ENCODE results near the gene CHRNE. TPM values are rescaled to one million over a fixed set of nuclear protein-coding genes. Genes with fewer than 3 reads are reported as not detected.

Gene CHRNE
- total RNA-seq, result 0.33 and 2.8 TPM in 2 replicates

DNA sequence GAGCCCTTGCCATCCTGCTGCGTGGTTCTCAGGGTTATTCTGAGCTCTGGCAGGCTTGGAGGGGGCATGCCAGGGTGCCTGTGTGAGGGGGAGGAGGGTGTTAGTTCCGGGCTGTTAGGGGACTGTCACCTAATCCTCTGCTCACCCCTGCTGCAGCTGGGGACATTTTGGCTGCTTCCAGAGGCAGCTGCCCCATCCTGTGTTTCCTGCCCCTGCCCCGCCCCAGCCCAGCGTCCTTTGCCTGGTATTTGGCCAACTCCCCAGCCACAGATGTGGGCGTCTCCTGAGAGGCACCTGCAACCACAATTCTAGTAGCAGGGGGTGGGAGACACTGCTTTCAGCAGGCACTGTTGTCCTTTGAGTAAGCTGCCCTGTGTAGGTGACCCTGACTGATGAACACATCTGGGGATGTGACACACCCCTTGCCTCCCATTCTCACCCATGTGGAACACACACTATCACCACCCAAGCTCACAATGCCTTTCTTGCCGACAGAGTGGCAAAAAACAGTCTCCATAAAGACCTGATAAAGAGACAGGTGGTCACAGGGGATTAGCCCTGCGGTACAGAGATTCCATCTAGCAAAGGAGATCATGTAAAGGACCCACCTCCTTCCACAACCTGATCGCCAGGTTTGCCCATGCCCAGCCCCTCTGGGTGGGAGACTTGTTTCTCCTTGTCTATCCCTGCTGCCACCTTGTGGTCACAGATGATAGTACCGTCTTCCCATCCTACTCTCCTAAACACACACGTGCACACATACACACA lies at the start of gene CHRNE:
TSS of gene CHRNE (minus strand) at position 48 of the 768 bp plus-strand sequence. CDS start at position 13, 35 bp downstream.

DNA sequence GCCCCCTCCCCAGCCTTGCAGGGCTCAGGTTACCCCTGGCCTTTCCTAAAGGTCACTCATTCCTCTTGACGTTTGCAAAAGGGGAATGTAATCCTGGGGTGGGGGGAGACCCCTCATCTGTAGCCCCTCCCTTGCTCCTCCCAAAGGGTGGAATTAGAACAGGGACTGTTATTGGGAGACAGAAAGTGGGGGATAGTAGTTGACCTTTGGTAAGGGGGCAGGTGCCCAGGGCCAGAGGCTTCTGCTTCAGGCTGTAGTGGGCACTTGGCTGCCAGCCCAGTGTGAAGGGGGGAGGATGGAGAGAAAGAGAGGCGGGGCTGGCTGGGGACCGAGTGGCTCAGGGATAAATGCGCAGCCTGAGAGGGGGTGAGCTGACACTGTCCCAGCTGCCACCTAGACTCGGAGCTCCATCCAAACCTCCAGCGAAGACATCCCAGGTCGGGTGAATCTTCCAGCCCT lies 47.9 kb upstream of the CHRNE start, which contains the start of gene ENO3:
TSS of gene ENO3 (plus strand) at position 374 of the 459 bp plus-strand sequence. CDS start 711 bp downstream, outside the sequence.

DNA sequence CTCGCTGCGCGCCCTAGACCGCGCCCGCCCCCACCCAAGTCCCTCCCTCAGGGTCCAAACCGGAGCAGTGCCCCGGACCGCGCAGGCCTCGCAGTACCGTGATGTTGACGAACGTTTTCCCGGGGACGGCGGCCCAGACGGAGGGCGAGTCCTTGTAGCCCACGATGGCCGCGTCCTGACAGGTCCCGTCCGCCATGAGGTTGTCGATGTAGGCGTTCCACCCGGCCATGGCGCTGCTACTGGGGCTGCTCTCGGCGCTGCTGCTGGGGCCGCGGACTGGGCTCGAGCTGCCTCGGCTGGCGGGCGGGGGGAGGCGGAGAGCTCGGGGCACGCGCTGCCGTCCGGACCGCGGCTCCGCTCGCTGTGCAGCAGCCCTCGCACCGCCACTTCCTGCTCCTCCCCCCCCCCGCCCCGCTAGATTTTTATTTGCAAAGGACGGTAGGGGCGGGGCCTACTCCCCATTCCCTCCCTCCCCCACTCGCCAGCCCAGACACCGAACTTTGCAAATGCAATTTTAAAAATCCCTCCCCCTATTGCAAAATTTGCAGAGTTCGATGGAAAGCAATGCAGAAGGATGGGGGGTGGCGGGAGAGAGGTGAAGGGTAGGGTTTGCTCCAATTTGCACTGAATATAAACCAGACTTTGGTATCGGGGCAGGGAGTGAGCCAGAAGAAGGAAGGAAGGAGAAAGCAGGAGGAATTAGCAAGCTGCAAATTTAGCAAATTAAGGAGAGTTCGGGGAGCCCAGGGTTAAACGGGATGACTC lies 45.5 kb upstream of the CHRNE start, which contains the start of gene PFN1:
TSS of gene PFN1 (minus strand) at position 365 of the 765 bp plus-strand sequence. CDS start at position 229, 136 bp downstream.

DNA sequence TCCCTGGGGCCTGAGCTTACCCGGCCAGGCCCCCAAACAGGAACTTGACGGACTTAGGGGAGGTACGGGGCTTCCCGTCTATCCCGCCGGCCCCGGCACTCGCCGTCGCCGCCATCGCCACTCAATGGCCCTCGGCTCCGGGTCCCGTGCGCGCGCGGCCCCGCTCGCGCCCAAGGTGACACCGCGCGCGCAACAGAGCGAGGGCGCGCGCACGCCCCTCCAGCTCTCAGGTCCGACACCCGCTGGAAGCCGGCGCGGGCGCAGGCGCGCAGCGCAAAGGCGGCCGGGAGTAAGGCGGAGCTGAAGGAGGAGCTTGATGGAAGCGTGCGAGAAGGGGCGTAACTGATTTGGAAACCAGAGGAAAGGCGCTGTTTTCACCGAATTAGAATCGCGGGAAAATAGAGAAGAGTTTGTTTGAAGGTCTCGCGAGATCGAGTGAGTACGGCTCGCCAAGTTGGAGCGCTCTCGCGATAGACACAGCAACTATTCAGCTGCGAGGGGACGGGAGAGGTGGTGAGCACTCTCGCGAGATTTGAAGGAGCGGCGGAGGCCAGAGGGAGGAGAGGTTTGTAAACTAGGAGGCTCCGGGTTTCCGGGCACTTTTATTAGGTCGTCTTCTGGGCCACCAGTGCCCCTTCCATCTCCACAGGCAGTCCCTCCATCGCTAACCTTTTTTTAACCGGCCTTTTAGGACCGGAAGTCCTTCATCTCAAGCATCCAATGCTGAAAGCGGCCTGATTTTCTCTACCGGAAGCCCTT lies 37.1 kb upstream of the CHRNE start, which contains the start of the genes RNF167 and SLC25A11:
TSS of gene RNF167 (plus strand) at position 473 of the 759 bp plus-strand sequence. CDS start 642 bp downstream, outside the sequence.
TSS of gene SLC25A11 (minus strand) at position 251 of the 759 bp plus-strand sequence. CDS start at position 115, 136 bp downstream.

DNA sequence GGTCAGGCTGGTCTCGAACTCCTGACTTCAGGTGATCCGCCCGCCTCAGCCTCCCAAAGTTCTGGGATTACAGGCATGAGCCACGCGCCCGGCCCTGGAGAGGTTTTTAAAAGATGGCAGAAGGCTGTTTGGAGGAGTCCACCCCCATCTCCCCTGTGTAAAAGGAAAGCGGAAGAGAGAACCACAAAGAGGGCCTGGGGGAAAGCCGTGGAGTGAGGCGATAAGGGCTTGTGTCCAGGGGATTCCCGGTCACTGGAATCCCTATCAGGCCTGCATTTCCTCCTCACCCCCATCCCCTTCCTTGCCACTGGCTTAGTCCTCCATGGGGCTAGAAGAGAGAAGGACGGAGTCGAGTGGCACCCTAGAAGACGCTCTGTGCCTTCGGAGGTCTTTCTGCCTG lies 29.1 kb upstream of the CHRNE start, which contains the start of gene GP1BA:
TSS of gene GP1BA (plus strand) at position 315 of the 400 bp plus-strand sequence. CDS start 328 bp downstream, outside the sequence.

DNA sequence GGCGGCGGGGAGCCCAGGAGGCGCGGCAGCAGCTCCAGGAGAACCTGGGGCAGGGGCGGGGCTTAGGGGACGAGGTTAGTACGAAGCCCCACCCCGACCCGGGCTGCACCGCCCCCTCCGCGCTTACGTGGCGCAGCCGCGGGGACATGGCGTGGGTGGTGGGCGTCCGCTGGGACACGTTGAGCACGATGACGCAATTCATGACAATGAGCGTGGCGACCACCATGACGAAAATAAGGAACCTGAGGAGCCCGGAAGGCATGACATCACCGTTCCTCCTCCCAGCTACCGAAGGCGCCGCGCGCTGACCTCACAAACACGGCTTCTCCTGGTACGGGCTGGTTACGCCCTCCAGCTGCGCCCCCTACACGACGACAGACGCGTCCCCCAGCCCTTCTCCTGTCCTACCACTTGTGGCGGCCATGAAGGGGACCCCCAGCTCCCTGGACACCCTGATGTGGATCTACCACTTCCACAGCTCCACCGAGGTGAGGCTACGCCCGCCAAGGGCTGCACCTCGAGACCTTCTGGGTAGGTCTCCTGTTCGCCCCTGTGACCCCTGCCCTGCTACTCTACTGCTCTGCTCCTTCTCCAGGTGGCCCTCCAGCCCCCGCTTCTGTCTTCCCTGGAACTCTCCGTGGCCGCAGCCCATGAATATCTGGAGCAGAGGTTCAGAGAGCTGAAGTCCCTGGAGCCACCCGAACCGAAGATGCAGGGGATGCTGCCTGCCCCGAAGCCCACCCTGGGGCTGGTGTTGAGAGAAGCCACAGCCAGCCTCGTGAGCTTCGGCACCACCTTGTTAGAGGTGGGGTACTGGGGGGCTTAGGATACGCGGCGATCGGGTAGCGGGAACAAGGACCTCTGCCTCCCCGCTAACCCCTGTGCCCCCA lies 3.3 kb downstream of the CHRNE start, which contains the start of gene C17orf107:
TSS of gene C17orf107 (plus strand) at position 196 of the 890 bp plus-strand sequence. CDS start at position 423, 227 bp downstream.

Other genes starting within 250 kb of the CHRNE start
- gene PELP1, start 199.0 kb downstream of the CHRNE start, total RNA-seq, result 61.6 and 68.2 TPM in 2 replicates
- gene ARRB2, start 192.5 kb downstream of the CHRNE start, total RNA-seq, result 4.0 and 5.4 TPM in 2 replicates
- gene MED11, start 171.7 kb downstream of the CHRNE start, total RNA-seq, result 11.4 and 11.7 TPM in 2 replicates
- 0.07 and 0.10 TPM in 2 replicates for gene ZMYND15, start 163.3 kb downstream of the CHRNE start, total RNA-seq
- 4.0 and 4.5 TPM in 2 replicates for gene CXCL16, start 163.2 kb downstream of the CHRNE start, total RNA-seq
- not detected in 2 replicates for gene TM4SF5, start 131.2 kb downstream of the CHRNE start, total RNA-seq
- gene VMO1, start 116.7 kb downstream of the CHRNE start, total RNA-seq, result 0.33 TPM in 2 replicates
- gene GLTPD2, start 114.1 kb downstream of the CHRNE start, total RNA-seq, result not detected in 2 replicates
- gene PSMB6, start 106.9 kb downstream of the CHRNE start, total RNA-seq, result 88.0 and 106 TPM in 2 replicates
- 16.4 and 25.9 TPM in 2 replicates for gene PLD2, start 95.9 kb downstream of the CHRNE start, total RNA-seq
- gene MINK1, start 69.8 kb downstream of the CHRNE start, total RNA-seq, result 49.9 and 73.2 TPM in 2 replicates
- 6.4 and 9.9 TPM in 2 replicates for gene C17orf107, start 3.6 kb downstream of the CHRNE start, total RNA-seq
- gene GP1BA, start 29.2 kb upstream of the CHRNE start, total RNA-seq, result not detected in 2 replicates
- 69.7 and 71.2 TPM in 2 replicates for gene SLC25A11, start 36.9 kb upstream of the CHRNE start, total RNA-seq
- gene RNF167, start 37.2 kb upstream of the CHRNE start, total RNA-seq, result 26.6 and 27.2 TPM in 2 replicates
- gene PFN1, start 45.4 kb upstream of the CHRNE start, total RNA-seq, result 405 and 683 TPM in 2 replicates
- gene ENO3, start 48.0 kb upstream of the CHRNE start, total RNA-seq, result 3.3 and 3.4 TPM in 2 replicates
- 39.8 and 47.0 TPM in 2 replicates for gene SPAG7, start 64.7 kb upstream of the CHRNE start, total RNA-seq
- 17.1 and 23.0 TPM in 2 replicates for gene CAMTA2, start 84.6 kb upstream of the CHRNE start, total RNA-seq
- gene INCA1, start 94.4 kb upstream of the CHRNE start, total RNA-seq, result 0.23 and 0.46 TPM in 2 replicates
- gene KIF1C, start 94.9 kb upstream of the CHRNE start, total RNA-seq, result 83.3 and 112 TPM in 2 replicates
- 0.07 and 0.13 TPM in 2 replicates for gene SLC52A1, start 132.3 kb upstream of the CHRNE start, total RNA-seq
- 0.92 and 1.6 TPM in 2 replicates for gene ZFP3, start 175.4 kb upstream of the CHRNE start, total RNA-seq
- gene ZNF232, start 208.8 kb upstream of the CHRNE start, total RNA-seq, result 4.1 and 5.1 TPM in 2 replicates
- gene USP6, start 212.9 kb upstream of the CHRNE start, total RNA-seq, result under 0.01 TPM in 1 of 2 replicates, not detected in the other

Measured in smooth muscle cell of the pulmonary artery (primary cell).